ENCODE data around the gene TLE1.
"Not testable (repeated sequence)": the region's sequence is repeated elsewhere in the genome, so short reads cannot be mapped to it uniquely, and the experiment has no call there.

The TLE1 gene

GRCh38 chr9:81598811-81599210 is 90.5 kb downstream of the TLE1 start:
- TF ChIP-seq, protein P1, sequence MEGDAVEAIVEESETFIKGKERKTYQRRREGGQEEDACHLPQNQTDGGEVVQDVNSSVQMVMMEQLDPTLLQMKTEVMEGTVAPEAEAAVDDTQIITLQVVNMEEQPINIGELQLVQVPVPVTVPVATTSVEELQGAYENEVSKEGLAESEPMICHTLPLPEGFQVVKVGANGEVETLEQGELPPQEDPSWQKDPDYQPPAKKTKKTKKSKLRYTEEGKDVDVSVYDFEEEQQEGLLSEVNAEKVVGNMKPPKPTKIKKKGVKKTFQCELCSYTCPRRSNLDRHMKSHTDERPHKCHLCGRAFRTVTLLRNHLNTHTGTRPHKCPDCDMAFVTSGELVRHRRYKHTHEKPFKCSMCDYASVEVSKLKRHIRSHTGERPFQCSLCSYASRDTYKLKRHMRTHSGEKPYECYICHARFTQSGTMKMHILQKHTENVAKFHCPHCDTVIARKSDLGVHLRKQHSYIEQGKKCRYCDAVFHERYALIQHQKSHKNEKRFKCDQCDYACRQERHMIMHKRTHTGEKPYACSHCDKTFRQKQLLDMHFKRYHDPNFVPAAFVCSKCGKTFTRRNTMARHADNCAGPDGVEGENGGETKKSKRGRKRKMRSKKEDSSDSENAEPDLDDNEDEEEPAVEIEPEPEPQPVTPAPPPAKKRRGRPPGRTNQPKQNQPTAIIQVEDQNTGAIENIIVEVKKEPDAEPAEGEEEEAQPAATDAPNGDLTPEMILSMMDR (IDR thresholded peaks at IDR 0.05; ENCODE audit: low read length, missing control alignments): no peak

DNA sequence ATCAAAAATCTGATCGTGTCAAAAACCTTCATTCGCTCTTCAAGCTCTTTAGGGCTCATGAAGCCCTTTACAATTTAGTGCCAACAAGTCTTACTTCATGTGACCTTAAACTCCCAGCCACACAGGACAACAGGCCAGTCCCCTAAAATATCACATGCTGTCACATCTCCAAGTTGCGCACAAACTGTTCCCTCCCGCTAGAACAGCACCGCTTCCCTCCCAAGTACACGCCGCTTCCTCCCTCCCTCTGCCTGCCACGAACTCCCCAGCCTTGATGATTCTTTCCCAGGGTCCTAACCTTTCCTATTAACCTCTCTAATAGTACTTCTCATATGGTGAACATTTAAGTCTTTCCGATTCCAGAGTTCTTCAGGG is 91.2 kb downstream of the TLE1 start:
- TF ChIP-seq, protein P1 (IDR thresholded peaks at IDR 0.05; ENCODE audit: low read length, missing control alignments): no peak
- H3K4me3 ChIP-seq (replicated peaks; ENCODE audit: low read depth, low read length): no peak overlapping the region
- no peak for DNase-seq (ENCODE audit: low read depth)

More at GRCh38 chr9:81598811-81599210, 90.5 kb downstream of the TLE1 start:
- H3K4me3 ChIP-seq (replicated peaks; ENCODE audit: low read depth, low read length): no peak overlapping the region
- DNase-seq (ENCODE audit: low read depth): no peak

- no peak for DNase-seq (ENCODE audit: low read depth)
- TF ChIP-seq, protein P1 (IDR thresholded peaks at IDR 0.05; ENCODE audit: low read length, missing control alignments): no peak
- no peak overlapping the region for H3K4me3 ChIP-seq (replicated peaks; ENCODE audit: low read depth, low read length)
These were observed 91.8 kb downstream of the TLE1 start for GRCh38 chr9:81597419-81598122.

- peak; percentile 38 for DNase-seq (ENCODE audit: low read depth)
- TF ChIP-seq, protein P1 (IDR thresholded peaks at IDR 0.05; ENCODE audit: low read length, missing control alignments): no peak
- no peak overlapping the region for H3K4me3 ChIP-seq (replicated peaks; ENCODE audit: low read depth, low read length)
These were observed 92.5 kb downstream of the TLE1 start for GRCh38 chr9:81596679-81597418.

DNA sequence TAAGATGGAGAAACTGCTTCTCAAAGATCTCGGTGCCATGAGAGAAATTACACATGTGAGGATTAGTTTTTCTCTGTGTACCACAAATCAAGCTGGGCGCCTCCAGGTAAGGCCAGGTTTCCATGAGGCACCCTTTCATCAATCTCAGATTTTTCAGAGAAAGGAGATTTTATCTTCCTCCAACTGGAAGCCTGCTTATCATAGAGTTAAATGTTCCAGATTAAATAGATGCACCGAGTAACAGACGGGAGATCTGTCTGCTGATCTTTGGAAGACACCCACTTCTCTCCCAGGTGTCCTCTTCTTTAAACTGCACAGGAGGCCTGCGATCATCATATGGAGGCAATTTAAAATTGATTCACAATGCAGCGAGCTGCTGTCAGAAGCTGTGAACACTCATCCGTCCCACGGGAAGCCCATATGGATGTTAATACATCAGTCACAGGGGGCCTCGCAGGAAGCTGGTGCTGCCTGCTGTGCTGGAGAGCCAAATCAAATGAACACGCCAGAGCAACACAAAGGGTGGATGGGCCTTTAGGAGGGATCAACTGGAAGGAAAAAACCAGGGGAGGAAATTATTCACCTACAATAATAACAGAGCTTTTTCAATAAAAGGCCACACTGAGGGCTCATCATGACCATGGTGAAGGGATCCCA is 93.3 kb downstream of the TLE1 start:
- H3K4me3 ChIP-seq (replicated peaks; ENCODE audit: low read depth, low read length): no peak overlapping the region
- DNase-seq (ENCODE audit: low read depth): no peak
- TF ChIP-seq, protein P1 (IDR thresholded peaks at IDR 0.05; ENCODE audit: low read length, missing control alignments): no peak

DNA sequence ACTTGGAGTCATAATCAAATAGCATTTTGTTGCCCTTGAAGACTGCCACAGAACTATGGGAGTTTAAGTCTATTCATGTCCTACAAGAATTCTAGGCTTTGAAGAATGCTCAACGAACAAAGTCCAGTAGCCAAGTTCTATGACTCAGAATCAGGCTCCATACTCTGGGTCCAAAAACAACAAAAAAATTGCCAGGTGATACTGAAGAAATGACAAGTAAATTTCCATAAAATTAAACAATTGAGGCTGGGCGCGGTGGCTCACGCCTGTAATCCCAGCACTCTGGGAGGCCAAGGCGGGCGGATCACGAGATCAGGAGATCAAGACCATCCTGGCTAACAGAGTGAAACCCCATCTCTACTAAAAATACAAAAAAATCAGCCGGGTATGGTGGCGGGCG is 94.1 kb downstream of the TLE1 start:
- peak; percentile 50 for DNase-seq (ENCODE audit: low read depth)
- not testable (repeated sequence) for H3K4me3 ChIP-seq (replicated peaks; ENCODE audit: low read depth, low read length)

DNA sequence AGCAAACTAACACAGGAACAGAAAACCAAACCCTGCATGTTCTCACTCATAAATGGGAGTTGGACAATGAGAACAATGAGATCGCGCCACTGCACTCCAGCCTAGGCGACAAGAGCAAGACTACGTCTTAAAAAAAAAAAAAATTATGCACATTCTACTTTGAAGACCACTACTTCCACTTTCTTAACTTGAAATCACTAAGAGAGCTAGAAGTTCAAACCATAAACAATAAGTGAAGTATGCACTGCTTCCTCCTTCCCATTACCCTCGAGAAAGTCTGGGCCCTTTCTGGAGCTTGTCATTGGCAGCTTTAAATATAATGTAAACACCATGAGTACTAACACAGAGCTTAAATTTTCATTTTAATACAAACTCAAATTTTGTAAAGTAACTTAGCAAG is 94.9 kb downstream of the TLE1 start:
- TF ChIP-seq, protein P1 (IDR thresholded peaks at IDR 0.05; ENCODE audit: low read length, missing control alignments): no peak
- no peak overlapping the region for H3K4me3 ChIP-seq (replicated peaks; ENCODE audit: low read depth, low read length)
- DNase-seq (ENCODE audit: low read depth): no peak
